Activated CD4-positive, alpha-beta T cell treated with anti-CD3 and anti-CD28 coated beads, Interleukin-2, amount 10 ng/mL, durations not matched to agents 7 days and 5 days (primary cell): Measurements from ENCODE around the gene CFP. TPM values are rescaled to one million over a fixed set of nuclear protein-coding genes. Genes with fewer than 3 reads are reported as not detected.
"Not testable (repeated sequence)": the region's sequence is repeated elsewhere in the genome, so short reads cannot be mapped to it uniquely, and the experiment has no call there.

Source experiments
- CTCF ChIA-PET: fragments of 350-600 bp; sonication (Branson Sonifier 250); formaldehyde crosslinking; loops from one replicate; lab custom pipeline; 2021; ENCODE audit warnings: antibody characterized with exemption; lab: Charles Lee
- POLR2A ChIA-PET: fragments of 350-600 bp; sonication (Branson Sonifier 250); formaldehyde crosslinking; loops from one replicate; lab custom pipeline; 2021; ENCODE audit warnings: antibody characterized with exemption; lab: Charles Lee
- DNase-seq: peaks from one replicate; pipeline ENCODE4 v3.0.0-alpha.2; 2020
- H3K27ac Mint-ChIP-seq: one replicate; pipeline ENCODE4 v1.8.0; 2021; ENCODE audit warnings: mild to moderate bottlenecking, moderate library complexity, mixed read lengths
- H3K27me3 Mint-ChIP-seq: one replicate; pipeline ENCODE4 v1.8.0; 2021; ENCODE audit warnings: mixed read lengths
- H3K36me3 Mint-ChIP-seq: one replicate; pipeline ENCODE4 v1.8.0; 2021; ENCODE audit warnings: low read depth, mixed read lengths
- H3K4me1 Mint-ChIP-seq: one replicate; pipeline ENCODE4 v1.8.0; 2021; ENCODE audit warnings: mixed read lengths
- H3K4me3 Mint-ChIP-seq: one replicate; pipeline ENCODE4 v1.8.0; 2021; ENCODE audit warnings: mild to moderate bottlenecking, moderate library complexity, mixed read lengths
- H3K9me3 Mint-ChIP-seq: one replicate; pipeline ENCODE4 v1.8.0; 2021; ENCODE audit warnings: mixed read lengths
- total RNA-seq, 2 experiments: library from RNA; stranded (reverse); gene quantifications; one replicate each; pipeline ENCODE4 v1.2.3, GENCODE V29; 2021

The CFP gene
- total RNA-seq: 10 to 100 TPM; 25.9 to 45.1 TPM

DNA sequence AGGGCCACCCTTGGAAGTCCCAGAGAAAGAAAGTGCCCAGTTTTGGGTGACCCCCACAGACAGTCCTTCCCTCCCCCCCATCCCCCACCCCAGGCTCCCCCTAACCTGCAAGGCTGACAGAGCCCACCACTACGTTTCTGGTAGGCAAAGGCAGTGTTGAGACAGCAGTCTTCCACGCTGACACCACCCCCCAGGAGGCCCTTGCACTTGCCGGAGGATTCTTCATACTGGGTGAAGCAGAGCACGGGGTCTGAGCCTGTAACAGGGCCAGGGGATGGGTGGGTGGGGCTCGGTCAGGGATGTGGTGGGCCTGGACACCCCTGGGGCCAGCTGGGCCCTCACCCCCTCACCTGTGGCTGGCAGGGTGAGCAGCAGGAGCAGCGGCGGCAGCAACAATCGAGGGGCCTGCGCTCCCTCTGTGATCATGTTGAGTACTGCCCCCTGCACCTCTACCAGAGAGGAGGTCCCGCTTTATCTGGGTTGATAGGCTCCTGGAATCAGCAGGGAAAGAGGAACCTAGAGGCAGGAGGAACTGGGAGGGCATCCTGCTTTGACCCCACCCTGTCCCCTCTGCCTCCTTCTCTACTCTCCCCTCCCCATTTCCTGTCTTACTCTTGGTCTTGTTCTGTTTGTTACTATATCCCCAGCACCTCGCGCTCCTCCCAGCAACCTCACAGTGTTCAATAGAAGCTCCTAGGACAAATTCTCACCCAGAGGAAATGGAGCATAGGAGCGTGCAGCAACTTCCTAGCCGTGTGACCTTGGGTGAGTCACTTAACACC lies at the start of gene CFP:
TSS of gene CFP (minus strand) at position 512 of the 782 bp plus-strand sequence. CDS start at position 426, 86 bp downstream.
- H3K4me3 Mint-ChIP-seq: peak within 1 kb of the TSS; percentile 78
- H3K36me3 Mint-ChIP-seq: peaks cover 10% of the 10 kb centered on the region
- no peaks in the 10 kb centered on the region for H3K27me3 Mint-ChIP-seq
- H3K4me1 Mint-ChIP-seq: peaks cover 22% of the 10 kb centered on the region
- CTCF ChIA-PET: interaction anchor here (0.6 to 1.4 kb wide), 2 partner anchors 15 to 128 kb away, joined by 3 read pairs; no protein-coding TSS in a partner anchor
- H3K9me3 Mint-ChIP-seq: no peaks in the 10 kb centered on the region
- peak; percentile 33 for DNase-seq
- POLR2A ChIA-PET: no interaction called here
- peak within 1 kb of the TSS; percentile 93 for H3K27ac Mint-ChIP-seq

DNA sequence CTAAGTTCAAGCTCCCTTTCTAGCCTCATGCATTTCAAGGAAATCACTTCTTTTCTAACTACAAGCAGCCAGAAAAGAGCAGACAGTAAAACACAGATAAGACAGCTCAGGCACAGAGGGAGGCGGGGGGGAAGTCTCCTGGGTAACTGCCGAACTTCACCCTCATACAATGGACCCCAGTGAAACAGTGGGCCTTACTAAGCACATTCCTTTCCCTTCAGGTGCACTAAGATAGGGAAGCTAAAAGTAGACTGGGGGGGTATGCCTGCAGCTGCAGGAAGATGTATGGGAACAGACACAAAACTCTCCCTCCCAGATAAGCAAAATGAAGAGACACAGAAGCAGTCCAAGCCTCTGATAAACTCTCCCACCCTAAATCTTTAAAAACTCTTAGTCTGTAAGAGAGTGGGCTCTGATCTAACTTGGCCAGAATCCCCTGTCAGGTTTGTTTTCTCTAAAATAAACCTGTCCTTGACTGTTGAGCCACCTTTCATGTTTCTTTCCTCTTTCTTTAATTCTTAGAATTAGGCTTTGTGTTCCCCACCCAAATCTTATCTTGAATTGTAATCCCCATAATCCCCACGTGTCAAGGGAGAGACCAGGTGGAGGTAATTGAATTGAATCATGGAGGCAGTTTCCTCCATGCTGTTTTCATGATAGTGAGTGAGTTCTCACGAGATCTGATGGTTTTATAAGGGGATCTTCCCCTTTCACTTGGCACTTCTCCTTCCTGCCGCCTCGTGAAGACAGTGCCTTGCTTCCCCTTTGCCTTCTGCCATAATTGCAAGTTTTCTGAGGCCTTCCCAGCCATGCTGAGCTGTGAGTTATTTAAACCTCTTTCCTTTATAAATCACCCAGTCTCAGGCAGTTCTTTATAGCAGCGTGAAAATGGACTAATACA lies 46.5 kb upstream of the CFP start:
- H3K4me1 Mint-ChIP-seq, POLR2A ChIA-PET, H3K9me3 Mint-ChIP-seq, H3K27me3 Mint-ChIP-seq, H3K4me3 Mint-ChIP-seq, DNase-seq, CTCF ChIA-PET, H3K36me3 Mint-ChIP-seq, H3K27ac Mint-ChIP-seq: not testable (repeated sequence)

DNA sequence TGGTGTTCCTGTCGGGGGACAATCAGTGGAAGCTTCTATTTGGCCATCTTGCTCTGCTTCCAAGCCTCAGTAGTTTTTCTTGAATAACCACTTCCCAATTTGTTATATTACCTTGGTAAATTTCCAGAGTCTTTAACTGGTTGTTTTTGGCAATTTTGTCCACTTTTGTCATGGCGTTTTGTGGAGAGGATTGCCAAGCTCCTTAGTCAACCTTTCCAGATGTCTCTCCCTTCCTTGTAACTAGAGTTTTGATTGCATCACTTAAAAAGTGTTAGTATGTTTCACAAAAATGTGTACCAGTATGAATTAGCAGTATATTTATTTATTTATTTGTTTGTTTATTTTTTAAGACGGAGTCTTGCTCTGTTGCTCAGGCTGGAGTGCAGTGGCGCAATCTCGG lies 45.0 kb upstream of the CFP start:
- no peak overlapping the region for H3K4me3 Mint-ChIP-seq
- DNase-seq: no peak
- no peaks in the 10 kb centered on the region for H3K4me1 Mint-ChIP-seq
- ChIA-PET CTCF (no interaction called here), POLR2A (no interaction called here)
- no peak overlapping the region for H3K27ac Mint-ChIP-seq
- H3K9me3 Mint-ChIP-seq: peaks cover 3% of the 10 kb centered on the region
- H3K27me3 Mint-ChIP-seq: no peaks in the 10 kb centered on the region
- no peaks in the 10 kb centered on the region for H3K36me3 Mint-ChIP-seq

DNA sequence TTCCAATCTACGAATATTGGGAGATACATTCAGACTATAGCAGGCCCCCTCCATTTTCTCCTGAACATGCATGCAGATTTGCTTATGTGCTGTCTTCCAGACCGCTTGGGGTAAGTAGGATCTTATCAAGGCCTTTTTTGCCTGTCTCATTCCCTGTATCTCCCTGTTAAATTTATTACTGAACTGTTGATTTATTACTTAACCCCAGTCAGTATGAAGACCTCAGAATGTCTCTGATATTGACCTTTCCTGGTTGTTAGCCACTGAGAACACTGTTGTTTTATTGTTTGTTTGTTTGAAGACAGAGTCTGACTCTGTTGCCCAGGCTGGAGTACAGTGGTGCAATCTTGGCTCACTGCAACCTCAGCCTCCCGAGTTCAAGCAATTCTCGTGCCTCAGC lies 36.1 kb upstream of the CFP start:
- DNase-seq, CTCF ChIA-PET, H3K9me3 Mint-ChIP-seq, H3K27me3 Mint-ChIP-seq, H3K4me1 Mint-ChIP-seq, H3K4me3 Mint-ChIP-seq, H3K27ac Mint-ChIP-seq, H3K36me3 Mint-ChIP-seq, POLR2A ChIA-PET: not testable (repeated sequence)

DNA sequence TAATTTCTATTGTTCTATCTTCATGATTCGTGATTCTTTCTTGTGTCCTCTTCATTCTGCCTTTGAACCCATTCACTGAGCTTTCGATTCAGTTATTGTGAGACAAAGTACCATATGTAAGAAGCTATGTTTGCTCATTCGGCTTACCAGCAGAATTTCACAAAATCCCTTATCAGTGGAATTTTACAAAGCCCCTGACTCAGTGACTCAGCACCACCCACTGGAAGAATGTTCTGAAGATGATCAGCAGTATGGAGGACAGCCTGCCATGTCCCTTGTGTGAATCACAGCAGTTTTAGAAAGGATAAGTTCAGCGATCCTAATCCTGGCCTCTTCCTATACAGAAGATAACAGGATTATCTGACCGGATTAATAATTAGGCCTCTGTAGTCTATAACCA lies 35.0 kb upstream of the CFP start:
- POLR2A ChIA-PET: no interaction called here
- no peak for DNase-seq
- CTCF ChIA-PET: no interaction called here
- no peaks in the 10 kb centered on the region for H3K27me3 Mint-ChIP-seq
- H3K4me1 Mint-ChIP-seq: peaks cover 12% of the 10 kb centered on the region
- no peaks in the 10 kb centered on the region for H3K9me3 Mint-ChIP-seq
- no peak overlapping the region for H3K4me3 Mint-ChIP-seq
- no peak overlapping the region for H3K27ac Mint-ChIP-seq
- H3K36me3 Mint-ChIP-seq: peaks cover 3% of the 10 kb centered on the region

DNA sequence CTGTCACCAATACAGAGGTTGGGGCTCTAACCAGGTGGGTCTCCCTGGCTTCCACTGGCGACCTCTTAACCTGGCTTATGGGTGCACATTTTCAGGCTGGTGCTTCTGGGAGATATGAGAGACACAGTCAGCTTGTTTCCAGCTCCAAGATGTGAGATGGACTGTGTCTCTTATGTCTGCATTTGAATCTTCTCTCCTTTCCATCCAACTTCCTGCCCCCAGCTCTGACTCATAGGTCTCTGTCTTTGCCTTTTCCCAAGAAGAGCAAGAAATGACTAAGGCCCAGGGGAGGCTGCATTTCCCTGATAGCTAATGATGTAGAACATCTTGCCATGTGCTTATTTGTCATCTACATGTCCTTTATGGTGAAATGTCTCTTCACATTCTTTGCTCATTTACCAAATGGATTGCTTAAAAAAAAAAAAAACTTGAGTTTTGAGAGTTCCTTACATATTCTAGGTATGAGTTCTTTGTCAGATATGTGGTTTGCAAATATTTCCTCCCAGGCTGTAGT lies 32.5 kb upstream of the CFP start:
- Mint-ChIP-seq H3K36me3 (peaks cover 12% of the 10 kb centered on the region), H3K4me3 (no peak overlapping the region), H3K4me1 (peaks cover 21% of the 10 kb centered on the region), H3K27me3 (no peaks in the 10 kb centered on the region), H3K27ac (peak overlapping the region; percentile 66), H3K9me3 (peaks cover 3% of the 10 kb centered on the region)
- ChIA-PET POLR2A (no interaction called here), CTCF (interaction anchor here (0.7 to 1.0 kb wide), 2 partner anchors 20 to 64 kb away, joined by 3 to 6 read pairs; no protein-coding TSS in a partner anchor)
- no peak for DNase-seq

DNA sequence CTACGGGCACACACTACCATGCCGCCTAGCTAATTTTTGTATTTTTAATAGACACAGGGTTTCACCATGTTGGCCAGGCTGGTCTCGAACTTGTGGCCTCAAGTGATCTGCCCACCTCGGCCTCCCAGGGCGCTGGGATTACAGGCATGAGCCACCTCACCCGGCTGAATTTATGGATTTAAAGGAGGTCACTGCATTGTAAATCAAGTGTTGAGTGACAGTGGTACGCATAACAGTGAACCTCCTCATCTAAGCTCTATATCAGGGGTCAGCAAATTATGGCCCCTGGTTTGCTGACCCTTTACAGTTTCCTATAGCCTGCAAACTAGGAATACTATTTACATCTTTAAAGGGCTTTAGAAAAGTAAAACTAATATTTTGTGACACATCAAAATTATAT lies 31.8 kb upstream of the CFP start:
- DNase-seq: no peak
- peaks cover 19% of the 10 kb centered on the region for H3K36me3 Mint-ChIP-seq
- CTCF ChIA-PET: no interaction called here
- H3K27ac Mint-ChIP-seq: no peak overlapping the region
- POLR2A ChIA-PET: no interaction called here
- H3K9me3 Mint-ChIP-seq: peaks cover 3% of the 10 kb centered on the region
- no peaks in the 10 kb centered on the region for H3K27me3 Mint-ChIP-seq
- H3K4me3 Mint-ChIP-seq: no peak overlapping the region
- H3K4me1 Mint-ChIP-seq: peaks cover 27% of the 10 kb centered on the region

DNA sequence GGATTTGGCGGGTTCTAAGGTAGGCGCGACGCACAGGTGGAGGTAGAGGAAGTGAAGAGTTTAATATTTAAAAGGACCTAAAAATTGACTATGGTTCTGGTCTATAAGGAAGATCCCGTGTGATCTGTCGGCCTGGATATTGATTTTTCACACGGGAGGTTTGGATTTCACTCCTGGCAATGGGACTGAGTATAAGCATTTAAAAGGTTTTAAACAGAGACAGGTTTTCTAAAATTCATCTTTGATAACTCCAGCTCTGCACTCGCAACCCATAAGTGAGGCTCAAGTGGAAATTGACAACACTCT lies 29.6 kb upstream of the CFP start:
- POLR2A ChIA-PET: no interaction called here
- Mint-ChIP-seq H3K4me3 (peak overlapping the region; percentile 86), H3K9me3 (peaks cover 3% of the 10 kb centered on the region), H3K36me3 (peaks cover 34% of the 10 kb centered on the region), H3K4me1 (peaks cover 38% of the 10 kb centered on the region), H3K27me3 (no peaks in the 10 kb centered on the region), H3K27ac (peak overlapping the region; percentile 99)
- CTCF ChIA-PET: interaction anchor here (0.6 kb wide), 1 partner anchor 180 kb away, joined by 4 read pairs; no protein-coding TSS in a partner anchor
- no peak for DNase-seq

DNA sequence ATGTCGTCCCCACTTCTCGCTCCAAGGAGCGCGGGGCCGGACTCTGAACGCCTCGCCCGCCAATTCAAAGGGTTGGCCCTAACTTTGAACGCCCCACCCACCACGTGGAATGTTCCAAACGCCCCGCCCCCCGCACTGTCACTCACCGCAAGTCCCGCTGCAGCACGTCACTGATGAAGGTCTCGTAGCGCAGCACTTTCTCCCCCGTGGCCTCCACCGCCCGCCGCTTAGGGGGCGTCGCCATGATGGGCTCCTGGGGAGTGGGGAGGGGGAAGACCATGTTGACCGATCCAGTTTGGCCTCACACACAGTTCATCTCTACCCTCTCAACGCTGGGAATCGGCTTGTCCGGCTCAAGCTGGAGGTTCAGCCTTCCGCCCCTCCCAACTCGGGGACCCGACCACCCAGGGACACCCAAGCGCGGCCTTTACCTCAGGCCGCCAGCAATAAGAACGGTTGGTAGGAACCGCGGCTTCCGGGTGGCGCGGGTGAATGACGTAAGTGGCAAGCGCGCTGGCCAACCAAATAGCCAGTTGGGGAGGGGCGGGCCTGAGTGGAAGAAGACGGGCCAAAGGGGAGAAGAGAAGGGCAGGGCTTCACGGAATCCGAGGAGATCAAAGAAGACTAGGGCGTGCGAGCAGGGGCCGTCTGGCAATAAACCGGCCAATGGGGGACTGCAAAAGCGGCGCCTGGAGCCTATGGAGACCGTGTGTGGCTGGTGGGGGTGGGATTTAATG lies 29.1 kb upstream of the CFP start, which contains the start of gene UXT:
TSS of gene UXT (minus strand) at position 497 of the 737 bp plus-strand sequence. CDS start at position 244, 253 bp downstream.
- peaks cover 34% of the 10 kb centered on the region for H3K36me3 Mint-ChIP-seq
- ChIA-PET POLR2A (no interaction called here), CTCF (interaction anchor here (0.6 kb wide), 1 partner anchor 180 kb away, joined by 4 read pairs; no protein-coding TSS in a partner anchor)
- no peaks in the 10 kb centered on the region for H3K27me3 Mint-ChIP-seq
- peak; percentile 94 for DNase-seq
- peaks cover 38% of the 10 kb centered on the region for H3K4me1 Mint-ChIP-seq
- peak within 1 kb of the TSS; percentile 99 for H3K27ac Mint-ChIP-seq
- H3K4me3 Mint-ChIP-seq: peak within 1 kb of the TSS; percentile 86
- peaks cover 3% of the 10 kb centered on the region for H3K9me3 Mint-ChIP-seq

DNA sequence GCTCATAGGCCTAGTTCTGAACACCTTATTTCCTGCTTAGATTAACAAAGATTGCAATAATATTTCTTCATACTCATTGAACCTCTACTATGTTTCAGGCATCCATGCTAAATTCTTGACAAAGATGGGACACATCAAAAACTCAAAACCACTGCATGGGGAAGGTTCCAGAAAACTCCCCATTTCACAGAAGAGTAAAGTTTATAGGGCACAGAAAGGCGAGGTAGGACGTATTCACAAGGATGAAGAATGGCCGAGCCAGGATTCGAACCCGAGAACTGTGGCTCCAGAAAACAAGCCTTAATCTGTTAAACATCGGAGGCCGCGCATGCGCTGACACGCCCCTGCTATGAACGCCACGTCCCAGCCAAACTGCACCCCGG lies 28.6 kb upstream of the CFP start:
- no peak for DNase-seq
- ChIA-PET CTCF (no interaction called here), POLR2A (no interaction called here)
- peaks cover 3% of the 10 kb centered on the region for H3K9me3 Mint-ChIP-seq
- H3K36me3 Mint-ChIP-seq: peaks cover 40% of the 10 kb centered on the region
- H3K4me3 Mint-ChIP-seq: peak overlapping the region; percentile 86
- H3K27ac Mint-ChIP-seq: peak overlapping the region; percentile 99
- peaks cover 41% of the 10 kb centered on the region for H3K4me1 Mint-ChIP-seq
- H3K27me3 Mint-ChIP-seq: no peaks in the 10 kb centered on the region

DNA sequence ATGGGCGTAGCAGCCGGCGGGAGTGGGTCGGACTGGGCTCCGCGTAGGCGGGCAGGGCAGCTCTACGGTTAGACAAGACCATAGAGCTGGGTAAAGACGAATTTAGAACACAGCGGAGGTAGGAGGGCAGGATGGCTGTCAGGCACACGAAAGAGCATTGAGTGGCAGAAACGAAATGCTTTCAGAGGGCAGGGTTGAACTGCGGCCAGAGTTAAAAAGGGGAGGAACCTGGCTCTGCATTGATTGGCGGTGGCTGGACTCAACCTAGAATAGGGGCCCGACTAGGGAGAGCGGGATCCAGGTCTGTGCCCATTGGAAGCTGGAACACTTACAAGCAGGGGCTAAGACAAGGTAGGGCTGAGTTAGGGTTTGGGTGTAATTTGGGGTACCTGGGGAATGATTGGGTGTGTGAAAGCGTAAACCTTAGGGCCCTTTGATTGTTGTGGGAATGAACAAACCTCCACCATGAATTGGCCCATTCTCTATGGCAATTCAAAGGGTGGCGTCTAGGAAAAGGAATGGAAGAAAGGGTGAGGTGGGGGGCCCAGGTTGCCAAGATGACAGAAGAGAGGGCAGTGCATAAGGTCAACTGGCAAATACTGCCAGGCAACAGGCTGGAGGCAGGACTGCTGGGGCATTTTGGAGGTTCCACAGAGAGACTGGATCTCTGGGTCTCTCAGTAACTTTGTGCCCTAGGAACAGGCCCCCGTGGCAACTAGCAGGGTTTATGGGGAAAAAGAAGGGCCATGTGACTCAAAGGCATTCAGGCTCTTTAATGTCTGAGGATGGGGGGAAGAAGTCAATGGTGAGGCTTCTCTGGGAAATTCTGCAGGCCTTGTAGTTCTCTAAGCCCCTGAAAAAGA lies 21.5 kb upstream of the CFP start:
- H3K36me3 Mint-ChIP-seq: peaks cover 62% of the 10 kb centered on the region
- H3K27ac Mint-ChIP-seq: peak overlapping the region; percentile 94
- no peaks in the 10 kb centered on the region for H3K9me3 Mint-ChIP-seq
- DNase-seq: no peak
- peak overlapping the region; percentile 90 for H3K4me3 Mint-ChIP-seq
- ChIA-PET POLR2A (no interaction called here), CTCF (interaction anchor here (1.3 to 1.5 kb wide), 2 partner anchors 12 to 506 kb away, joined by 3 read pairs; partner anchors contain the start of genes NDUFB11 and RBM10)
- H3K27me3 Mint-ChIP-seq: no peaks in the 10 kb centered on the region
- peaks cover 63% of the 10 kb centered on the region for H3K4me1 Mint-ChIP-seq
